ENCODE measurements around the gene CCT2. TPM values are rescaled to one million over a fixed set of nuclear protein-coding genes. Genes with fewer than 3 reads are reported as not detected.

Gene CCT2
- total and polyA plus RNA-seq, 2 of the 13 experiments (the other 11 are each of a cell fraction or from before 2014, with no cell fraction given), result 209 to 388 TPM

DNA sequence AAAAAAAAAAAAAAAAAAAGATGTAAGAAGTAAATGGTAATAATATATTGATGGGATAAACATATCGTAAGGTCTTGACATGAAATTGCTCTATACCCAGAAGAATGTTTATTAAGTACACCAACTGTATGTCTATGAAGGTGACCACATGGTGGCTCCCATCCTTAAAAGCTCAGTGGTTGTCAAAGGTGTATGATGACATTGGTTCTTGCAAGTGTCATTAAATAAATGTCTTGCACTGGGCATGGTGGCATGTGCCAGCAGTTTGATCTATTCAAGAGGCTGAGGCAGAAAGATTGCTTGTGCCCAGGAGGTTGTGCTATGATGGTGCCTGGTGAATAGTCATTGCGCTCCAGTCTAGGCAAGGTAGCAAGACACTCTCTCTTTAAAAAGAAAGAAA is 10.4 kb downstream of the CCT2 start:
- no peaks in the 10 kb centered on the region; the same call in 1 of the 2 replicates for H3K4me1 ChIP-seq (ENCODE audit: insufficient read depth, low read length)
- ChIA-PET POLR2A (interaction anchor here (0.8 kb wide), 1 partner anchor 10 kb away, joined by 3 read pairs; the partner anchor contains the start of gene CCT2), CTCF (ENCODE audit: low intra/inter-chr PET ratio, low total read pairs) (no interaction called here)
- H3K27me3 ChIP-seq (ENCODE audit: control insufficient read depth in 1 of 2, insufficient read depth in 2 of 2, low read length in 2 of 2), result no peaks in the 10 kb centered on the region
- ATAC-seq (peak; percentile 30; the same call in 2 of the 3 replicates), DNase-seq (ENCODE audit: low spot score) (no peak), FAIRE-seq (no peak)
- WGBS (ENCODE audit: low lambda C conversion rate), result 100% methylated on average over 2 of the region's 2 CpGs
- peaks cover 11 to 89% of the 10 kb centered on the region in 2 experiments for H3K36me3 ChIP-seq (replicated peaks in 1 of 2; ENCODE audit: control insufficient read depth in 1 of 2, insufficient read depth in 2 of 2, low read length in 2 of 2)
- no peaks in the 10 kb centered on the region for H3K9me3 ChIP-seq (ENCODE audit: low read length)
- in situ Hi-C loops (cut with HindIII; ENCODE audit: extremely low pct_ligation_motif_present, low pct_unique_long_range_greater_than_20kb), result no loop called here
- intact Hi-C loops (cut with micrococcal nuclease; ENCODE audit: unreplicated experiment), result no loop called here
- H3K4me2 ChIP-seq (ENCODE audit: low read depth, low read length), result no peak overlapping the region
- H3K79me2 ChIP-seq (ENCODE audit: insufficient read depth, low read length), result peaks cover 2% of the 10 kb centered on the region
- H3K9ac ChIP-seq (ENCODE audit: insufficient read depth, low read depth, low read length), result no peak overlapping the region
- H3K27ac ChIP-seq (ENCODE audit: extremely low read length, insufficient read depth, low read length), result no peak overlapping the region
- H4K20me1 ChIP-seq (ENCODE audit: insufficient read depth, low read length), result no peaks in the 10 kb centered on the region; the same call in 1 of the 2 replicates
- TF ChIP-seq, protein P1, sequence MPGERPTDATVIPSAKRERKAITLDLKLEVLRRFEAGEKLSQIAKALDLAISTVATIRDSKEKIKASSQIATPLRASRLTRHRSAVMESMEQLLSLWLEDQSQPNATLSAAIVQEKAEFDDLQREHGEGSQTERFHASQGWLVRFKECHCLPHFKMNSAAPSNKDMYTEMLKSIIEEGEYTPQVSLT (CRISPR knock-in tag; IDR thresholded peaks at IDR 0.05; ENCODE audit: borderline replicate concordance, low read depth), result no peak
- TF ChIP-seq, protein P2, sequence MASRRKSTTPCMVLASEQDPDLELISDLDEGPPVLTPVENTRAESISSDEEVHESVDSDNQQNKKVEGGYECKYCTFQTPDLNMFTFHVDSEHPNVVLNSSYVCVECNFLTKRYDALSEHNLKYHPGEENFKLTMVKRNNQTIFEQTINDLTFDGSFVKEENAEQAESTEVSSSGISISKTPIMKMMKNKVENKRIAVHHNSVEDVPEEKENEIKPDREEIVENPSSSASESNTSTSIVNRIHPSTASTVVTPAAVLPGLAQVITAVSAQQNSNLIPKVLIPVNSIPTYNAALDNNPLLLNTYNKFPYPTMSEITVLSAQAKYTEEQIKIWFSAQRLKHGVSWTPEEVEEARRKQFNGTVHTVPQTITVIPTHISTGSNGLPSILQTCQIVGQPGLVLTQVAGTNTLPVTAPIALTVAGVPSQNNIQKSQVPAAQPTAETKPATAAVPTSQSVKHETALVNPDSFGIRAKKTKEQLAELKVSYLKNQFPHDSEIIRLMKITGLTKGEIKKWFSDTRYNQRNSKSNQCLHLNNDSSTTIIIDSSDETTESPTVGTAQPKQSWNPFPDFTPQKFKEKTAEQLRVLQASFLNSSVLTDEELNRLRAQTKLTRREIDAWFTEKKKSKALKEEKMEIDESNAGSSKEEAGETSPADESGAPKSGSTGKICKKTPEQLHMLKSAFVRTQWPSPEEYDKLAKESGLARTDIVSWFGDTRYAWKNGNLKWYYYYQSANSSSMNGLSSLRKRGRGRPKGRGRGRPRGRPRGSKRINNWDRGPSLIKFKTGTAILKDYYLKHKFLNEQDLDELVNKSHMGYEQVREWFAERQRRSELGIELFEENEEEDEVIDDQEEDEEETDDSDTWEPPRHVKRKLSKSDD (CRISPR knock-in tag; IDR thresholded peaks at IDR 0.05; ENCODE audit: low read depth), result no peak
- TF ChIP-seq ZNF383 (CRISPR knock-in tag; IDR thresholded peaks at IDR 0.05; ENCODE audit: borderline replicate concordance) (no peak), EP300 (IDR thresholded peaks at IDR 0.05; ENCODE audit: low read depth in 2 of 2, low read length in 2 of 2) (no peak), EP300 (CRISPR knock-in tag; IDR thresholded peaks at IDR 0.05; ENCODE audit: borderline replicate concordance) (no peak), POLR2A (IDR thresholded peaks at IDR 0.05; ENCODE audit: insufficient read depth in 1 of 2, low read depth in 2 of 2, low read length in 2 of 2) (peak in 1 of 2 experiments; percentile 23; a peak in 1 of 4 replicates)
- H3K4me3 ChIP-seq (replicated peaks in 1 of 3; ENCODE audit: insufficient read depth in 1 of 3, low read depth in 2 of 3, low read length in 3 of 3), result no peak overlapping the region
- BruUV-seq (replicated peaks), result no TSS peak
- no peak overlapping the region for H2AFZ ChIP-seq (ENCODE audit: low read length)
